Mucosa of rectum (tissue), 2 donors: Measurements from ENCODE around the gene ZNF354C.
A peak's percentile ranks its signal among the peaks of the same experiment; 100 is the strongest.

Experiments used
- H3K27ac ChIP-seq, 2 donors: one replicate each; pipeline ENCODE4 v1.7.0; 2013; ENCODE audit warnings: inconsistent platforms in 2 of 2, low read depth in 2 of 2, low read length in 2 of 2
- H3K27me3 ChIP-seq, 2 donors: one replicate each; pipeline ENCODE4 v1.7.0; 2013; ENCODE audit warnings: low read length in 2 of 2; ENCODE audit not compliant: control insufficient read depth in 2 of 2, insufficient read depth in 2 of 2
- H3K36me3 ChIP-seq, 2 donors: one replicate each; pipeline ENCODE4 v1.7.0; 2013; ENCODE audit warnings: low read length in 2 of 2; ENCODE audit not compliant: control insufficient read depth in 2 of 2, insufficient read depth in 2 of 2
- H3K4me1 ChIP-seq, 2 donors: one replicate each; pipeline ENCODE4 v1.7.0; 2013; ENCODE audit warnings: low read length in 2 of 2, mild to moderate bottlenecking in 1 of 2; ENCODE audit not compliant: control insufficient read depth in 2 of 2, insufficient read depth in 2 of 2
- H3K4me3 ChIP-seq, 2 donors: one replicate each; pipeline ENCODE4 v1.7.0; 2013; ENCODE audit warnings: low read length in 2 of 2
- H3K9ac ChIP-seq, 2 donors: one replicate each; pipeline ENCODE4 v1.7.0; 2013; ENCODE audit warnings: low read length in 2 of 2, low read depth in 1 of 2, mild to moderate bottlenecking in 1 of 2
- H3K9me3 ChIP-seq, 2 donors: one replicate each; pipeline ENCODE4 v1.7.0; 2013; ENCODE audit warnings: low read length in 2 of 2; ENCODE audit not compliant: control insufficient read depth in 2 of 2
- donor health status: healthy.
- donor health status: Normal muscosa, but diverticular disease.

ZNF354C gene

GRCh38 chr5:179060116-179061008 lies at the start of gene ZNF354C:
Gene ZNF354C (plus strand): TSS chr5:179060373. CDS start chr5:179062069, 1,696 bp downstream.
- Histone ChIP-seq H3K4me3 (peak within 1 kb of the TSS; percentile 75 to 80), H3K27ac (peak within 1 kb of the TSS; percentile 49 to 56), H3K36me3 (no peaks in the 10 kb centered on the region), H3K9me3 (peaks cover 1 to 3% of the 10 kb centered on the region in 2 donors), H3K4me1 (peaks cover 0 to 3% of the 10 kb centered on the region in 2 donors), H3K9ac (peak within 1 kb of the TSS; percentile 63 to 69), H3K27me3 (no peaks in the 10 kb centered on the region)

GRCh38 chr5:179023528-179024189 lies 36.5 kb upstream of the ZNF354C start, which contains the start of gene ZNF879:
Gene ZNF879 (plus strand): TSS chr5:179023804. CDS start chr5:179025005, 1,201 bp downstream.
- Histone ChIP-seq H3K4me1 (no peaks in the 10 kb centered on the region), H3K9me3 (peaks cover 16 to 17% of the 10 kb centered on the region in 2 donors), H3K36me3 (peaks cover 19 to 22% of the 10 kb centered on the region in 2 donors), H3K27ac (peak within 1 kb of the TSS; percentile 78 to 81), H3K4me3 (peak within 1 kb of the TSS; percentile 76 to 86), H3K9ac (peak within 1 kb of the TSS; percentile 27 to 75), H3K27me3 (no peaks in the 10 kb centered on the region)

- no peak overlapping the region for H3K27ac ChIP-seq
- H3K4me1 ChIP-seq: no peaks in the 10 kb centered on the region
- H3K9me3 ChIP-seq: peaks cover 46 to 57% of the 10 kb centered on the region in 2 donors
- peaks cover 33 to 37% of the 10 kb centered on the region in 2 donors for H3K36me3 ChIP-seq
- peak overlapping the region in 1 of 2 donors; percentile 36 for H3K4me3 ChIP-seq
- no peak overlapping the region for H3K9ac ChIP-seq
- no peaks in the 10 kb centered on the region for H3K27me3 ChIP-seq
Observed at GRCh38 chr5:179033004-179033580, 27.1 kb upstream of the ZNF354C start.

- H3K36me3 ChIP-seq: no peaks in the 10 kb centered on the region
- peaks cover 9 to 13% of the 10 kb centered on the region in 2 donors for H3K9me3 ChIP-seq
- H3K27me3 ChIP-seq: no peaks in the 10 kb centered on the region
Observed at GRCh38 chr5:179044765-179045164, 15.4 kb upstream of the ZNF354C start.

GRCh38 chr5:179051784-179052183 lies 8.4 kb upstream of the ZNF354C start:
- peaks cover 6 to 7% of the 10 kb centered on the region in 2 donors for H3K9me3 ChIP-seq
- H3K36me3 ChIP-seq: no peaks in the 10 kb centered on the region
- no peaks in the 10 kb centered on the region for H3K27me3 ChIP-seq
- no peaks in the 10 kb centered on the region for H3K4me1 ChIP-seq
- no peak overlapping the region for H3K9ac ChIP-seq
- no peak overlapping the region for H3K27ac ChIP-seq
- H3K4me3 ChIP-seq: no peak overlapping the region

More at GRCh38 chr5:179044765-179045164, 15.4 kb upstream of the ZNF354C start:
- no peak overlapping the region for H3K4me3 ChIP-seq
- no peak overlapping the region for H3K9ac ChIP-seq
- no peaks in the 10 kb centered on the region for H3K4me1 ChIP-seq
- no peak overlapping the region for H3K27ac ChIP-seq

GRCh38 chr5:179054036-179054785 lies 6.0 kb upstream of the ZNF354C start:
- Histone ChIP-seq H3K4me1 (no peaks in the 10 kb centered on the region), H3K36me3 (no peaks in the 10 kb centered on the region), H3K27me3 (no peaks in the 10 kb centered on the region), H3K27ac (no peak overlapping the region), H3K4me3 (no peak overlapping the region), H3K9ac (no peak overlapping the region), H3K9me3 (peaks cover under 1 to 2% of the 10 kb centered on the region in 2 donors)

- Histone ChIP-seq H3K27ac (no peak overlapping the region), H3K36me3 (no peaks in the 10 kb centered on the region), H3K27me3 (no peaks in the 10 kb centered on the region), H3K9ac (no peak overlapping the region), H3K4me3 (no peak overlapping the region), H3K9me3 (peaks cover 2 to 3% of the 10 kb centered on the region in 2 donors), H3K4me1 (no peaks in the 10 kb centered on the region)
Observed at GRCh38 chr5:179054876-179055275, 5.3 kb upstream of the ZNF354C start.

GRCh38 chr5:179055436-179055835 lies 4.7 kb upstream of the ZNF354C start:
- Histone ChIP-seq H3K9ac (no peak overlapping the region), H3K4me3 (no peak overlapping the region), H3K4me1 (no peaks in the 10 kb centered on the region), H3K9me3 (peaks cover 2 to 3% of the 10 kb centered on the region in 2 donors), H3K36me3 (no peaks in the 10 kb centered on the region), H3K27ac (no peak overlapping the region), H3K27me3 (no peaks in the 10 kb centered on the region)

- H3K27ac ChIP-seq: no peak overlapping the region
- H3K36me3 ChIP-seq: no peaks in the 10 kb centered on the region
Observed at GRCh38 chr5:179055841-179056240, 4.3 kb upstream of the ZNF354C start.

More at GRCh38 chr5:179055841-179056240, 4.3 kb upstream of the ZNF354C start:
- Histone ChIP-seq H3K9ac (no peak overlapping the region), H3K27me3 (no peaks in the 10 kb centered on the region), H3K4me1 (peaks cover 0 to 2% of the 10 kb centered on the region in 2 donors), H3K4me3 (no peak overlapping the region), H3K9me3 (peaks cover 2 to 3% of the 10 kb centered on the region in 2 donors)
